Neural cell (in vitro differentiated cells): ENCODE results near the gene RGS10. TPM values are rescaled to one million over a fixed set of nuclear protein-coding genes. Genes with fewer than 3 reads are reported as not detected.

ENCODE experiments used
- H2AFZ ChIP-seq: fragments of 200-600, 300-800 bp; sonication (generic), shearing (Covaris generic); 2 replicates; pipeline ENCODE4 v1.6.0; 2014; ENCODE audit warnings: low read depth, mild to moderate bottlenecking, antibody characterized with exemption, low read length, moderate library complexity
- H3F3A ChIP-seq: fragments of 200-600 bp; shearing (Covaris generic); 2 replicates; pipeline ENCODE4 v1.6.1; 2016; ENCODE audit warnings: mild to moderate bottlenecking, moderate library complexity, mixed read lengths, antibody characterized with exemption, low read length; ENCODE audit not compliant: insufficient read depth, poor library complexity, severe bottlenecking
- H3K27ac ChIP-seq: fragments of 200-600, 300-800 bp; sonication (generic), shearing (Covaris generic); 2 replicates; pipeline ENCODE4 v1.5.1; 2014; ENCODE audit warnings: mild to moderate bottlenecking, low read length, moderate library complexity
- H3K27me3 ChIP-seq: fragments of 300-800, 200-600 bp; sonication (generic), shearing (Covaris generic); 2 replicates; pipeline ENCODE4 v1.6.0; 2014; ENCODE audit warnings: mild to moderate bottlenecking, low read depth, low read length, moderate library complexity; ENCODE audit not compliant: insufficient read depth
- H3K36me3 ChIP-seq: fragments of 300-800, 200-600 bp; sonication (generic), shearing (Covaris generic); 2 replicates; pipeline ENCODE4 v1.5.1; 2014; ENCODE audit warnings: mild to moderate bottlenecking, antibody characterized with exemption, low read length, moderate library complexity; ENCODE audit not compliant: insufficient read depth
- H3K4me2 ChIP-seq: fragments of 300-800, 200-600 bp; sonication (generic), shearing (Covaris generic); 2 replicates; pipeline ENCODE4 v1.6.0; 2014; ENCODE audit warnings: mild to moderate bottlenecking, low read length
- H3K4me3 ChIP-seq: fragments of 300-800, 200-600 bp; sonication (generic), shearing (Covaris generic); 2 replicates; pipeline ENCODE4 v1.5.1; 2014; ENCODE audit warnings: mild to moderate bottlenecking, low read length, moderate library complexity
- H3K79me2 ChIP-seq: fragments of 200-600 bp; shearing (Covaris generic); replicated peaks from 2 replicates; pipeline ENCODE4 v1.6.0; 2014; ENCODE audit warnings: mild to moderate bottlenecking, low read length, moderate library complexity; ENCODE audit not compliant: insufficient read depth
- H3K9ac ChIP-seq: fragments of 300-800, 200-600 bp; sonication (generic), shearing (Covaris generic); 2 replicates; pipeline ENCODE4 v1.6.1; 2016; ENCODE audit warnings: mild to moderate bottlenecking, low read length, mixed read lengths
- H3K9me2 ChIP-seq: fragments of 200-600 bp; shearing (Covaris generic); 2 replicates; pipeline ENCODE4 v1.6.1; 2016; ENCODE audit warnings: mild to moderate bottlenecking, low read length, mixed read lengths; ENCODE audit not compliant: insufficient read depth
- H3K9me3 ChIP-seq: fragments of 200-600, 300-800 bp; sonication (generic), shearing (Covaris generic); 2 replicates; pipeline ENCODE4 v1.6.1; 2016; ENCODE audit warnings: mild to moderate bottlenecking, mixed run types, low read length, moderate library complexity, mixed read lengths
- H4K20me1 ChIP-seq: fragments of 200-600 bp; shearing (Covaris generic); 2 replicates; pipeline ENCODE4 v1.6.1; 2016; ENCODE audit warnings: mild to moderate bottlenecking, mixed run types; ENCODE audit not compliant: insufficient read depth
- CTCF ChIP-seq: fragments of 450-650 bp; IDR thresholded peaks from 2 replicates; pipeline ENCODE4 v1.5.1; 2014; ENCODE audit warnings: antibody characterized with exemption, mild to moderate bottlenecking, moderate library complexity; ENCODE audit not compliant: poor library complexity, severe bottlenecking
- EP300 ChIP-seq: fragments of 450-650 bp; conservative IDR thresholded peaks from 2 replicates; pipeline ENCODE4 v1.6.1; 2014; ENCODE audit warnings: antibody characterized with exemption, mild to moderate bottlenecking, moderate library complexity; ENCODE audit not compliant: poor library complexity, severe bottlenecking
- EZH2 ChIP-seq: fragments of 200-600, 300-800 bp; shearing (Covaris generic), sonication (generic); IDR thresholded peaks from 2 replicates; pipeline ENCODE4 v1.6.1; 2014; ENCODE audit warnings: antibody characterized with exemption, low read length, borderline replicate concordance, mild to moderate bottlenecking; ENCODE audit not compliant: insufficient read depth, poor library complexity, severe bottlenecking
- MXI1 ChIP-seq: fragments of 450-650 bp; conservative IDR thresholded peaks from 2 replicates; pipeline ENCODE4 v1.6.1; 2014; ENCODE audit warnings: antibody characterized with exemption, mild to moderate bottlenecking; ENCODE audit not compliant: poor library complexity, severe bottlenecking
- POLR2AphosphoS5 ChIP-seq: IDR thresholded peaks from 2 replicates; pipeline ENCODE4 v1.6.1; 2012
- RAD21 ChIP-seq: fragments of 450-650 bp; conservative IDR thresholded peaks from 2 replicates; pipeline ENCODE4 v1.6.1; 2014; ENCODE audit warnings: antibody characterized with exemption, mild to moderate bottlenecking, moderate library complexity
- REST ChIP-seq: IDR thresholded peaks from 2 replicates; pipeline ENCODE4 v1.6.1; 2012; ENCODE audit warnings: borderline replicate concordance
- SMC3 ChIP-seq: fragments of 450-650 bp; conservative IDR thresholded peaks from 2 replicates; pipeline ENCODE4 v1.6.1; 2014; ENCODE audit warnings: antibody characterized with exemption, mild to moderate bottlenecking, moderate library complexity; ENCODE audit not compliant: poor library complexity
- TAF1 ChIP-seq: IDR thresholded peaks from 2 replicates; pipeline ENCODE4 v1.6.1; 2012; ENCODE audit warnings: low read depth
- polyA plus RNA-seq: library from polyadenylated mRNA; depleted of rRNA; stranded (reverse); fragments of >200 nt; gene quantifications from 2 replicates; pipeline ENCODE4 v1.2.3, GENCODE V29; 2014

RGS10 gene
- polyA plus RNA-seq, 1 donor from 2014 or later = 2.6 TPM

- H3K27ac ChIP-seq = no peak overlapping the region
- H3K4me2 ChIP-seq = no peak overlapping the region
- no peaks in the 10 kb centered on the region for H3K9me3 ChIP-seq
- H3K27me3 ChIP-seq = no peaks in the 10 kb centered on the region
- H4K20me1 ChIP-seq = no peaks in the 10 kb centered on the region
- no peak overlapping the region for H3K4me3 ChIP-seq
- H2AFZ ChIP-seq = no peak overlapping the region
- H3K9ac ChIP-seq = no peak overlapping the region
- no peaks in the 10 kb centered on the region for H3K79me2 ChIP-seq
- TF ChIP-seq RAD21 = no peak
- TF ChIP-seq SMC3 = no peak
- TF ChIP-seq TAF1 = no peak
- TF ChIP-seq REST = no peak
- no peak for TF ChIP-seq POLR2AphosphoS5
- TF ChIP-seq MXI1 = no peak
- TF ChIP-seq CTCF = no peak
- no peak for TF ChIP-seq EP300
- no peaks in the 10 kb centered on the region for H3K36me3 ChIP-seq
- no peaks in the 10 kb centered on the region for H3K9me2 ChIP-seq
- no peaks in the 10 kb centered on the region for H3F3A ChIP-seq
Measured at GRCh38 chr10:119515511-119516045, 26.9 kb downstream of the RGS10 start.

GRCh38 chr10:119514819-119515218, 27.7 kb downstream of the RGS10 start:
- TF ChIP-seq TAF1 = no peak
- no peak for TF ChIP-seq CTCF
- TF ChIP-seq POLR2AphosphoS5 = no peak
- TF ChIP-seq MXI1 = no peak
- TF ChIP-seq REST = no peak
- TF ChIP-seq SMC3 = no peak
- TF ChIP-seq EP300 = no peak
- TF ChIP-seq EZH2 = no peak
- no peak for TF ChIP-seq RAD21
- H3K36me3 ChIP-seq = no peaks in the 10 kb centered on the region
- no peak overlapping the region for H3K9ac ChIP-seq
- H3F3A ChIP-seq = no peaks in the 10 kb centered on the region
- no peak overlapping the region for H3K4me3 ChIP-seq
- H3K27ac ChIP-seq = no peak overlapping the region
- no peaks in the 10 kb centered on the region for H4K20me1 ChIP-seq
- no peak overlapping the region for H2AFZ ChIP-seq
- no peaks in the 10 kb centered on the region for H3K9me2 ChIP-seq
- no peaks in the 10 kb centered on the region for H3K9me3 ChIP-seq
- H3K4me2 ChIP-seq = no peak overlapping the region
- no peaks in the 10 kb centered on the region for H3K79me2 ChIP-seq
- no peaks in the 10 kb centered on the region for H3K27me3 ChIP-seq
